Activated T-cell treated with anti-CD3 and anti-CD28 coated beads, Interleukin-2, amount 50 U/mL, for 24 hours (primary cell): Measurements from ENCODE around the gene LRP6.

Source experiments
- DNase-seq: peaks from one replicate; pipeline ENCODE4 v3.0.0-alpha.2; 2020
- H3K27ac Mint-ChIP-seq: 2 replicates; pipeline ENCODE4 v1.8.0; 2020; ENCODE audit warnings: mild to moderate bottlenecking, mixed read lengths
- H3K27me3 Mint-ChIP-seq: 2 replicates; pipeline ENCODE4 v1.8.0; 2020; ENCODE audit warnings: mixed read lengths
- H3K36me3 Mint-ChIP-seq: 2 replicates; pipeline ENCODE4 v1.8.0; 2020; ENCODE audit warnings: low read depth, mixed read lengths
- H3K4me1 Mint-ChIP-seq: 2 replicates; pipeline ENCODE4 v1.8.0; 2020; ENCODE audit warnings: low read depth, mixed read lengths
- H3K4me3 Mint-ChIP-seq: 2 replicates; pipeline ENCODE4 v1.8.0; 2020; ENCODE audit warnings: mild to moderate bottlenecking, moderate library complexity, mixed read lengths
- H3K9me3 Mint-ChIP-seq: 2 replicates; pipeline ENCODE4 v1.8.0; 2020; ENCODE audit warnings: mixed read lengths

Gene LRP6

GRCh38 chr12:12086973-12087692 lies 179.7 kb downstream of the LRP6 start:
- H3K36me3 Mint-ChIP-seq, result no peaks in the 10 kb centered on the region
- no peak overlapping the region for H3K4me3 Mint-ChIP-seq
- peaks cover 5% of the 10 kb centered on the region for H3K27me3 Mint-ChIP-seq
- H3K4me1 Mint-ChIP-seq, result no peaks in the 10 kb centered on the region
- DNase-seq, result no peak
- no peak overlapping the region for H3K27ac Mint-ChIP-seq
- H3K9me3 Mint-ChIP-seq, result no peaks in the 10 kb centered on the region

GRCh38 chr12:12086362-12086761 lies 180.5 kb downstream of the LRP6 start:
- peaks cover 2% of the 10 kb centered on the region for H3K27me3 Mint-ChIP-seq
- no peak for DNase-seq

GRCh38 chr12:12083688-12084087 lies 183.2 kb downstream of the LRP6 start:
- Mint-ChIP-seq H3K4me3 (no peak overlapping the region), H3K4me1 (peaks cover 2% of the 10 kb centered on the region), H3K36me3 (no peaks in the 10 kb centered on the region), H3K27me3 (no peaks in the 10 kb centered on the region), H3K9me3 (no peaks in the 10 kb centered on the region), H3K27ac (no peak overlapping the region)
- no peak for DNase-seq

More at GRCh38 chr12:12086362-12086761, 180.5 kb downstream of the LRP6 start:
- Mint-ChIP-seq H3K36me3 (no peaks in the 10 kb centered on the region), H3K4me1 (peaks cover 2% of the 10 kb centered on the region), H3K27ac (no peak overlapping the region), H3K9me3 (no peaks in the 10 kb centered on the region), H3K4me3 (no peak overlapping the region)

GRCh38 chr12:12081836-12082497 lies 184.9 kb downstream of the LRP6 start:
- H3K27ac Mint-ChIP-seq, result no peak overlapping the region
- no peak overlapping the region for H3K4me3 Mint-ChIP-seq
- H3K4me1 Mint-ChIP-seq, result peaks cover 2% of the 10 kb centered on the region
- no peaks in the 10 kb centered on the region for H3K27me3 Mint-ChIP-seq
- H3K36me3 Mint-ChIP-seq, result no peaks in the 10 kb centered on the region
- no peak for DNase-seq
- no peaks in the 10 kb centered on the region for H3K9me3 Mint-ChIP-seq

- no peaks in the 10 kb centered on the region for H3K36me3 Mint-ChIP-seq
- DNase-seq, result no peak
- H3K27ac Mint-ChIP-seq, result no peak overlapping the region
- H3K4me3 Mint-ChIP-seq, result no peak overlapping the region
- H3K4me1 Mint-ChIP-seq, result peaks cover 2% of the 10 kb centered on the region
- H3K27me3 Mint-ChIP-seq, result no peaks in the 10 kb centered on the region
- no peaks in the 10 kb centered on the region for H3K9me3 Mint-ChIP-seq
These were observed 187.6 kb downstream of the LRP6 start for GRCh38 chr12:12079291-12079690.

GRCh38 chr12:12072064-12072760 lies 194.6 kb downstream of the LRP6 start:
- Mint-ChIP-seq H3K36me3 (no peaks in the 10 kb centered on the region), H3K9me3 (no peaks in the 10 kb centered on the region), H3K27ac (peak overlapping the region; percentile 82), H3K4me1 (peaks cover 22% of the 10 kb centered on the region), H3K27me3 (no peaks in the 10 kb centered on the region), H3K4me3 (peak overlapping the region; percentile 72)
- peak; percentile 54 for DNase-seq

GRCh38 chr12:12070674-12071656 lies 195.9 kb downstream of the LRP6 start, which contains the start of gene BCL2L14:
BCL2L14 (plus strand) TSS chr12:12070939; CDS start chr12:12079306, 8,367 bp downstream.
- DNase-seq, result peak; percentile 48
- H3K27me3 Mint-ChIP-seq, result no peaks in the 10 kb centered on the region
- peak within 1 kb of the TSS; percentile 82 for H3K27ac Mint-ChIP-seq
- H3K4me3 Mint-ChIP-seq, result peak within 1 kb of the TSS; percentile 72
- peaks cover 22% of the 10 kb centered on the region for H3K4me1 Mint-ChIP-seq
- no peaks in the 10 kb centered on the region for H3K36me3 Mint-ChIP-seq
- H3K9me3 Mint-ChIP-seq, result no peaks in the 10 kb centered on the region

- peaks cover 22% of the 10 kb centered on the region for H3K4me1 Mint-ChIP-seq
- no peaks in the 10 kb centered on the region for H3K9me3 Mint-ChIP-seq
- no peak overlapping the region for H3K4me3 Mint-ChIP-seq
- H3K27me3 Mint-ChIP-seq, result no peaks in the 10 kb centered on the region
- no peaks in the 10 kb centered on the region for H3K36me3 Mint-ChIP-seq
- DNase-seq, result no peak
- H3K27ac Mint-ChIP-seq, result peak overlapping the region; percentile 13
These were observed 196.9 kb downstream of the LRP6 start for GRCh38 chr12:12069821-12070548.

GRCh38 chr12:12068751-12069150 lies 198.1 kb downstream of the LRP6 start:
- Mint-ChIP-seq H3K4me1 (peaks cover 22% of the 10 kb centered on the region), H3K27ac (no peak overlapping the region), H3K36me3 (no peaks in the 10 kb centered on the region), H3K27me3 (no peaks in the 10 kb centered on the region), H3K9me3 (no peaks in the 10 kb centered on the region), H3K4me3 (no peak overlapping the region)
- DNase-seq, result no peak
